Muscle layer of duodenum (tissue), 2 donors: Measurements from ENCODE around the gene IRS2.
A peak's percentile ranks its signal among the peaks of the same experiment; 100 is the strongest.

Experiments
- H3K27ac ChIP-seq: one replicate; pipeline ENCODE4 v1.7.0; 2013; ENCODE audit warnings: mild to moderate bottlenecking, low read length
- H3K27me3 ChIP-seq: one replicate; pipeline ENCODE4 v1.7.0; 2013; ENCODE audit warnings: low read depth, mild to moderate bottlenecking, control low read depth, low read length
- H3K36me3 ChIP-seq, 2 donors: one replicate each; pipeline ENCODE4 v1.7.0; 2013; ENCODE audit warnings: low read length in 2 of 2, control low read depth in 1 of 2, mild to moderate bottlenecking in 1 of 2; ENCODE audit not compliant: insufficient read depth in 2 of 2, control insufficient read depth in 1 of 2
- H3K4me1 ChIP-seq, 2 donors: one replicate each; pipeline ENCODE4 v1.7.0; 2013; ENCODE audit warnings: low read length in 2 of 2, mild to moderate bottlenecking in 2 of 2, control low read depth in 1 of 2, moderate library complexity in 1 of 2; ENCODE audit not compliant: insufficient read depth in 2 of 2, control insufficient read depth in 1 of 2
- H3K4me3 ChIP-seq, 2 donors: one replicate each; pipeline ENCODE4 v1.7.0; 2013; ENCODE audit warnings: low read length in 2 of 2, low read depth in 1 of 2, mild to moderate bottlenecking in 1 of 2
- H3K9me3 ChIP-seq, 2 donors: one replicate each; pipeline ENCODE4 v1.7.0; 2013; ENCODE audit warnings: low read length in 2 of 2, control low read depth in 1 of 2, mild to moderate bottlenecking in 1 of 2; ENCODE audit not compliant: control insufficient read depth in 1 of 2
- donor health status: healthy.

IRS2 gene

DNA sequence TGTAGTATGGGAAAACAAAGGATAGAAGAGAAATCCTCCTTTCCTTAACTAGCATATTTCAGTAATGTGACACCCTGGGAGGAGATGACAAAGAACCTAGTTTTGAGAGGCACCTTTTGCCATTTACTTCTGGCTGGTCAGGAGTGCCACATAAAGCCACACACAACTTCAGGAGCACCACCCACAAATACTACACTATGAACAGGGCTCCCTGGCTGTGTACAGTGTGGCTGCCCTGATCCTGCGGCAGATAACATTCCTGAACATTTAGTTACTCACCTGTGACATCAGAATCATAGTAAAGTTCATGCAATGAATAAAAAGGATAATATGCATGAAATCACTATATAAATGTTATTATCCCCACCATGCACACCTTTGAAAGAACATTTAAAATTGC lies 17.4 kb upstream of the IRS2 start:
- H3K4me3 ChIP-seq = no peak overlapping the region
- H3K36me3 ChIP-seq = no peaks in the 10 kb centered on the region
- H3K4me1 ChIP-seq = no peaks in the 10 kb centered on the region
- H3K9me3 ChIP-seq = no peaks in the 10 kb centered on the region
- H3K27me3 ChIP-seq = no peaks in the 10 kb centered on the region
- no peak overlapping the region for H3K27ac ChIP-seq

DNA sequence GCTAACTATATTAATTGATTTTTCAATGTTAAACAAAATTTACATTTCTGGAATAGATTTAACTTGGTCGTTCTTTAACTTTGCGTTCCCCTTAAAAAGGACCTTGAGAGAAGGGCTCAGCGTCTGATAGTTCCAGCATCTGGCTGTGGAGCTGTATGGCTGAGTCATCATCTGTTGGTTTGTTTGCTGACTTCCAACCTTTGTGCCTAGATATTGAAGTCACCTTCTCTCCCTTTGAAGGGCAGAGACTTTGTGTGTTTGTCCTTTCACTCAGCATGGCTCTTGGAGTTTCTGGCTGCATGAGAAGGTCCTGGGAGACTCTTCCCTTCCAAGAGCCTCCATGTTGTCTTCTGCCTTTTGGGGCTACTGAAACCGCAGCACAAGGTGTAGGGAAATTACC lies 16.6 kb upstream of the IRS2 start:
- H3K27me3 ChIP-seq = no peaks in the 10 kb centered on the region
- no peaks in the 10 kb centered on the region for H3K4me1 ChIP-seq
- no peaks in the 10 kb centered on the region for H3K9me3 ChIP-seq
- no peak overlapping the region for H3K4me3 ChIP-seq
- H3K36me3 ChIP-seq = no peaks in the 10 kb centered on the region
- H3K27ac ChIP-seq = no peak overlapping the region

DNA sequence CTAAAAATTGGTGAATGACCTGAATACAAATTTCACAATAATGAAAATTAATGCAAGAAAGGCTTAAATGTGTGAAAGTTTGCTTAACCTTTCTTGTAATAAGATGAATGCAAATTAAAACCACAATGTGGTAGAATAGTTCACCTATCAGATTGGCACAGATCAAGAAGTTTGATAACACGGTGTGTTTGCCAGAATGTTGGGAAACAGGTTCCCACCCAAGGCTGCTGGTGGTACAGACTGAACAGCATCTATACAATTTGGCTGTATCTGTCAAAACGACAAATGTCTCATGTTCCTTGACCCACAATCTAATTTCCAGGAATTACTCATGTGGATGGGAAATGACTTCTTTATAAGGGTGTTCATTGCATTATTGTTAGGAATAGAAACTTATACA lies 8.6 kb upstream of the IRS2 start:
- Histone ChIP-seq H3K27me3 (no peaks in the 10 kb centered on the region), H3K27ac (no peak overlapping the region), H3K4me1 (no peaks in the 10 kb centered on the region), H3K36me3 (no peaks in the 10 kb centered on the region), H3K9me3 (no peaks in the 10 kb centered on the region), H3K4me3 (no peak overlapping the region)

DNA sequence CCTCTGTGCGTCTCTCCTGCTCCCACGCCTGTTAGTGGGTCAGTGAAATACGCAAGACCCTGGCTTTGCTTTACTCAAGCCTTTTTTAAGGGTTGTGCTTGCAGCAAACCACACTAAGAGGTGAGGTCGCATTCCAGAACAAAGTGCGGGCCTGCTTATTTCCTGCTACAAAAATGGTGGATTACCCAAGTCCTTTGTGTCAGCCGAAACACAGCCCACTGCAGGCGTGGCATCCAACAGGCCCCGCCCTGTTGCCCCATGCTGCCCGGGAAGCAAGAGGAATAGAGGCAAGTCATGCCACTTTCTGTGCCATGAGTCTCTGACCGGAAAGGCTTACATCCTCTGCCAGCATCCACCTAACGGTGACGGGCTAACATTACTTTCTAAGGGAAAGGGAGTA lies 7.7 kb upstream of the IRS2 start:
- no peak overlapping the region for H3K4me3 ChIP-seq
- no peaks in the 10 kb centered on the region for H3K36me3 ChIP-seq
- H3K27ac ChIP-seq = no peak overlapping the region
- H3K27me3 ChIP-seq = no peaks in the 10 kb centered on the region
- no peaks in the 10 kb centered on the region for H3K9me3 ChIP-seq
- no peaks in the 10 kb centered on the region for H3K4me1 ChIP-seq

DNA sequence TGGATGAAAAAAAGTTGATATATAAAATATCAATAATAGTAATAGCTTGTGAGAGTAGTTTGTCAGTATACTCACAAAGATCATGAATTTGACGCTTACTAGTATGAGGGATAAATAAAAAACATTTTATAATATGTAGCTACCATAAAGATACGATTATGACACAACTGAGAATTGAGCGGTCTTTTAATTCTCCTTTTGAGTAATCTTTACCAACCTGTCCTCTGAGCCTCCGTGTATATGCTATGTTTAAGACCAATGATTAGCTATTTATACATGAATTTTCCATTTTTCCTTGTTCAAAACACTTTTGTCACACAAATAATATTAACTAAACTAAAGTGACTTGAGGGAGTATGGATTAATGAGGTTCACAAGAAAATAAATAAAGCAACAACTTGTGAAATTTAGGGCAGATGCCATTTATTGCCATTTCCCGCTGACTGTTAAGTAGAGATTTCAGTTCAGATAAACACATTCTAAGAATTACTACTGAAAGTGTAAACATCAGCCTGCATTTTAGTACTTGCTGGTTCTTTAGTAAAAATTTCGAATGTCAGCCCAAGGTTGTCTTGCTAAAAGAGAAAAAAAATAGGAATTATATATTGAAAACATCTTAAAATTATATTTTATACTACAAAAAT lies 6.2 kb upstream of the IRS2 start:
- no peaks in the 10 kb centered on the region for H3K9me3 ChIP-seq
- H3K4me1 ChIP-seq = peaks cover 0 to 4% of the 10 kb centered on the region in 2 donors
- no peaks in the 10 kb centered on the region for H3K27me3 ChIP-seq
- no peak overlapping the region for H3K27ac ChIP-seq
- H3K4me3 ChIP-seq = no peak overlapping the region
- no peaks in the 10 kb centered on the region for H3K36me3 ChIP-seq

DNA sequence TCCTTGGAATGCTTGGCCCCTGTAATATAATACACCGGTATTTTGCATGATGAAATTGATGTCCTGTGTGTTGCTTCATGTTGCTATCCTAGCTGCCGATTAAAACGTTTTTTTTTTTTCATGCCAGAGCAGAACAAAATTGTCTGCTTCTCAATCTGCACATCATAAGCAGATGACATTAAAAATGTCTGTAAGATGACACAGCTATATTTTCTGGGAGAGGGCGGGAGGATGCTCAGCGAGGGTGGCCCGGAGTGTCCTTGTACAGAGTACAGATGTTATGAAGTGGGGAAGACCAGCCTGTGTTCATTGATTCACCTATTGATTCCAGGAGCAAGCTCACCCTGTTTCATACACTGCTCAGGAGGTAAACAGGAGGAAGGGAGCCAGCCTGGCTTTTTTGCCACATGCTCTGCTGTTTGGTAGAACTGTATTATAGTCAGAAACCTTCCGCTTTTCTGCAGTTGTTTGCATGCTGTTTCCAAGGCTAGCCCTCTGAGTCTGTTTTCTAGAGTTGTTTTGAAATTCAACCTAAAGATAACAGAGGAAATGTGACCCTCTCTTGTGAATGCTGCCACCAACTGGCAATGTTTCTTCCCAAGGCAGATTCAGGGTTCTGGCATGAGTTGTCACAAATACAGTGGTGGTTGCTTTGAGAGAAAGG lies 4.7 kb upstream of the IRS2 start:
- H3K4me3 ChIP-seq = no peak overlapping the region
- H3K27me3 ChIP-seq = no peaks in the 10 kb centered on the region
- peaks cover 0 to 6% of the 10 kb centered on the region in 2 donors for H3K4me1 ChIP-seq
- no peaks in the 10 kb centered on the region for H3K36me3 ChIP-seq
- H3K9me3 ChIP-seq = no peaks in the 10 kb centered on the region
- no peak overlapping the region for H3K27ac ChIP-seq

DNA sequence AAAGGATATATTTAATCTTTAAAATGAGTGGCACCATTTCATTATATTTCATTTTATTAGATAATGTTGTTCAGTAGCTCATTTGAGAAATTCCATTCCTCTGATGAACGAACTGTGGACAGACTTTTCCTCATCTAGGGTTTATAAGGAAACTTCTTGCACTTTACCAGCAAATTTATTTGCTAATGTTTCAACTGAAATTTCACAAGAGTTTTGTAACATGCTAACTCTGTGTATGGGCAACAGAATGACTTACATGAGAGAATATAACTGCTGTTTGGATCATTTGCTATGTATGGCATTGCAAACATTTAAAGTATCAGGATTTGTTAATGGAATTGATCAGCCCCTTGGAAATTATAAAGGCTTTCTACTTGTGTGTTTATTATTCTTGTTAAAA lies 3.7 kb upstream of the IRS2 start:
- Histone ChIP-seq H3K4me3 (no peak overlapping the region), H3K27ac (no peak overlapping the region), H3K27me3 (no peaks in the 10 kb centered on the region), H3K36me3 (no peaks in the 10 kb centered on the region), H3K4me1 (peaks cover 0 to 6% of the 10 kb centered on the region in 2 donors), H3K9me3 (no peaks in the 10 kb centered on the region)

DNA sequence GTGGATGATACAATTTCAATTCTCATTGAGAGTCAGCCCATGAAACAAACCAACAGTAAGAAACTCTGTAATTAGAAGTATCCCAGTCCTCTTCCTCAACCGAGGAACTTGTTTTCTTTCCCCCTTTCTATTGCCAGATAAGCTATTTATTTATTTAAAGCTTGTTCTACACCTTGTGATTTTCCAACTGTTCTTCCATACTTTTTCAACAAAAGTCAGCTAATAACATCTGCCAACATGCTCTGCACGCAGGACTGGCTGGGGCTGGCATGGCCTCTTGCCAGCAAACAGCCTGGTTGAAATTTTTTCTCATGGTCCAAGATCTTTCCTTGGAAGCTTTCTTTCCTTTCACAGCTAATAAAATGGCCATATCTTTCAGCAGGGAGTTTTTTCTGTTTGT lies 2.9 kb upstream of the IRS2 start:
- H3K4me3 ChIP-seq = no peak overlapping the region
- peaks cover 0 to 6% of the 10 kb centered on the region in 2 donors for H3K4me1 ChIP-seq
- no peaks in the 10 kb centered on the region for H3K9me3 ChIP-seq
- no peaks in the 10 kb centered on the region for H3K36me3 ChIP-seq
- H3K27me3 ChIP-seq = no peaks in the 10 kb centered on the region
- no peak overlapping the region for H3K27ac ChIP-seq

DNA sequence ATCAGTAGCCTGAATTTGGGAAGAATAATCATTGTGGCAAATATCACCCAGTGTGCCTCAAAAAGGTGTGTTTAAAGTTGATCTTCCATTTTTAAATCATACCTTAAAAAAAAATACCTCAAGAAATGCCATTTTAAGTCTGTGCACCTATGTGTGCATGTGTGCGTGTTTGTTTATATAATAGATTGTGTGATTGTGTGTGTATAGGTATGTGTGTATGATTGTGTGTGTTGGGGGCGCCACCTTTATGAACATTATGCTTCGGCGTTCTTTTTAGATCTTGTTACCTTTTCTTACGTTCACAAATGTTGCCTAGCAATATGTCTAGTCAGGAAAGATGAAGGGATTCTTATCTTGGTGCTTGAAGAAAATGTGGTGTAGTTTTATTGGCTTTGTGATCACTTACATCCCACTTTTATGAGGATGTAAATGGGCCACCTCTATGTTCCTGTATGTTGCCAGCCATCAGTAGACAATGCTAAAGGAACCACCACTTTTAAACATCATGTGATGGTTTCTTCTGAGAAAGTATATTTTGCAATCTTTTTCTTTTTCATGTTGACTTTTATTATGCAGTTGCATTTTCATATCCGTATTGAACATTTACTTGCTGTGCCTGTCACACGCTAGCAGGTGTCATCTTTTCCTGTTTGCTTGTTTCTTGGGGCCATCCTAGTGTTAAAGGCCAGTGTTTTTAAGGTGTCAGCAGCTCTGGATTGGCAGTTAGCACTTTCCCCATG lies 2.2 kb upstream of the IRS2 start:
- H3K4me1 ChIP-seq = peaks cover 0 to 13% of the 10 kb centered on the region in 2 donors
- H3K9me3 ChIP-seq = no peaks in the 10 kb centered on the region
- H3K36me3 ChIP-seq = peaks cover 0 to 6% of the 10 kb centered on the region in 2 donors
- no peak overlapping the region for H3K4me3 ChIP-seq
- no peaks in the 10 kb centered on the region for H3K27me3 ChIP-seq
- H3K27ac ChIP-seq = no peak overlapping the region

DNA sequence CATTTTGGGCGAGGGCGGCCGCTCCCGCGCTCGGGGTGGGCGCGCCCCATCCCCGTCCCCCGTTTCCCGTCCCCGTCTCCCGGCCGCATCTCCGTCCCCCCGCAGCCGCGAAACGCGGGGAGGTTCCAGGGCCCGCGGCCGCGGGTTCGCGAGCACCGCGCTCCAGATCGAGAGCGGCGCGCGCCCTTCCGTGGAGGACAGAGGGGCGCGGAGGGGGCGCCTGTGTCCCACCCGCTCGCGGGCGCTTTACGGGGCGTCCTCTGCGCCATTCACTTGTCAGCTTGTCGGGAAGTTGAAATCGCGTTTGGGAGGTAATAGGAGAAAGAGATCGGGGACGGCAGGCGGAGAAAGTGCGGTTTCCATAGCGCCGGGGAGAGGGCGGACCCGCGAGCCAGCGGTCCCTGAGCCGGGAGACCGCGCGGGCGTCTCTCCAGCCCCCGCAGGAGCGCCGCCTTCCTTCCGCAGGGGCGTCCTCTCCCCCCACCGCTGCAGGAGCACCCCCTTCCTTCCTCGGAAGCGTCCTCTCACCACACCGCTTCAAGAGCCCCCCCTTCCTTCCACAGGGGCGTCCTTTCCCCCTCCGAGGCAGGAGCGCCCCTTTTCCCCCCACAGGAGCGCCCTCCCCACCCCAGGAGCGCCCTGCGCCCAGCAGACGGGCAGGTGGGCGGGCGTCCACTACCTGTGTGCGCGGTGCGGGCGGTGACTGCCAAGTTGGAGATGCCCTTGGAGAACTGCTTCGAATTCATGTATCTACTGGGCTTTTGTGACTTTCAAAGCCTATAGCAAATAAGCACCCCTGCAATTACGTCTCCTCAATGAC lies 962 bp upstream of the IRS2 start:
- H3K36me3 ChIP-seq = peaks cover 0 to 18% of the 10 kb centered on the region in 2 donors
- H3K9me3 ChIP-seq = no peaks in the 10 kb centered on the region
- peak overlapping the region; percentile 56 to 83 for H3K4me3 ChIP-seq
- no peaks in the 10 kb centered on the region for H3K27me3 ChIP-seq
- peaks cover 0 to 25% of the 10 kb centered on the region in 2 donors for H3K4me1 ChIP-seq
- no peak overlapping the region for H3K27ac ChIP-seq

DNA sequence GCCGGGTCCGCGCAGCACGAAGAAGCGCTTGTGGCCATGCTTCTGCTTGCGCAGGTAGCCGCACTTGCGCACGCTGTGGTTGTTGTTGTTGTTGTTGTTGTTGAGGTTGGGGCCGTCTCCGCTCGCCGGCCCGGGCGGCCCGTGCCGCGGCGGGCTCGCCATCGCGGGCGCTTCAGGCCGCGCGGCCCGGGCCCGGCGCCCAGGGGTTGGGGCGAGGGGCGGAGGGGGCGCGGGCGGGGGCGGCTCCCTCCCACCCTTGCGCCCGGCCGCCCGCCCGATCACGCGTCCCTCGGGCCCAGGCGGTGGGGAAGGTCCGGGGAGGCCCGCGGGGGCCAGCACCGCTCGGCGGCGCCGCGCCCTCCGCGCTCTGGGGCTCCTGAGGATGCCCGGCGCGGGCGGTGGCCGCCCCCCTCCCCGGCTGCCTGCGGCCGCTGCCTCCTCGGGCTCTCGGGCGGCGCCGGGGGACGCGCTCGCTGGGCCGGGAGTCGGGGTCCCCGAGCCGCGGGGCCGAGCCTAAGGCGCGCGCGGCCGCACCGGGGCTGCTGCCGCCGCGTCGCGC lies 412 bp downstream of the IRS2 start:
- H3K36me3 ChIP-seq = peaks cover 0 to 25% of the 10 kb centered on the region in 2 donors
- H3K4me3 ChIP-seq = peak overlapping the region; percentile 50 to 82
- H3K9me3 ChIP-seq = no peaks in the 10 kb centered on the region
- peaks cover 0 to 37% of the 10 kb centered on the region in 2 donors for H3K4me1 ChIP-seq
- H3K27ac ChIP-seq = no peak overlapping the region
- H3K27me3 ChIP-seq = no peaks in the 10 kb centered on the region
